IMR-90 (cell line): ENCODE data around the gene ABCB1. TPM values are rescaled to one million over a fixed set of nuclear protein-coding genes. Genes with fewer than 3 reads are reported as not detected.

Experiments
- ATAC-seq: fragments of 200-7000 bp; cut with Tn5 transposase; 2 replicates; pipeline ENCODE4 v1.9.1; 2020; ENCODE audit warnings: low read depth, mild to moderate bottlenecking, moderate library complexity
- BruUV-seq: library from RNA; stranded (reverse); fragments of 400-500 nt; replicated peaks from 2 replicates; lab custom pipeline; 2021; lab: Mats Ljungman, UMichigan
- CTCF ChIA-PET: fragments of 300-600 bp; formaldehyde crosslinking; extraction: SDS; loops from one replicate; lab custom pipeline; 2021; ENCODE audit warnings: antibody characterized with exemption; lab: Yijun Ruan, JAX
- POLR2A ChIA-PET: fragments of 300-600 bp; sonication (Branson Sonifier 250); formaldehyde crosslinking; loops from one replicate; lab custom pipeline; 2022; ENCODE audit warnings: antibody characterized with exemption; ENCODE audit not compliant: unreplicated experiment; lab: Charles Lee
- DNase-seq: peaks from one replicate; pipeline ENCODE4 v3.0.0; 2013
- H2AFZ ChIP-seq: replicated peaks from 2 replicates; pipeline ENCODE3; 2013; ENCODE audit warnings: low read length, mild to moderate bottlenecking; ENCODE audit not compliant: poor library complexity
- H2AK5ac ChIP-seq: 2 replicates; pipeline ENCODE4 v1.6.1; 2013; ENCODE audit warnings: low read depth, low read length, inconsistent platforms
- H2AK9ac ChIP-seq: replicated peaks from 2 replicates; pipeline ENCODE3; 2013; ENCODE audit warnings: mild to moderate bottlenecking, low read depth, low read length, moderate library complexity; ENCODE audit not compliant: poor library complexity
- H2BK120ac ChIP-seq: 2 replicates; pipeline ENCODE4 v1.6.1; 2013; ENCODE audit warnings: low read depth, low read length, inconsistent platforms
- H2BK15ac ChIP-seq: 3 replicates; pipeline ENCODE4 v1.6.1; 2013; ENCODE audit warnings: low read depth, low read length, inconsistent platforms
- H2BK20ac ChIP-seq: 2 replicates; pipeline ENCODE4 v1.6.1; 2013; ENCODE audit warnings: low read depth, mild to moderate bottlenecking, inconsistent platforms, low read length, moderate library complexity
- H2BK5ac ChIP-seq: 2 replicates; pipeline ENCODE4 v1.6.1; 2013; ENCODE audit warnings: mild to moderate bottlenecking, low read depth, low read length, inconsistent platforms; ENCODE audit not compliant: poor library complexity, severe bottlenecking
- H3K14ac ChIP-seq: replicated peaks from 2 replicates; pipeline ENCODE4 v1.6.1; 2013; ENCODE audit warnings: low read depth, low read length, inconsistent platforms
- H3K18ac ChIP-seq: 2 replicates; pipeline ENCODE4 v1.6.1; 2013; ENCODE audit warnings: low read depth, low read length, control low read depth
- H3K23ac ChIP-seq: 2 replicates; pipeline ENCODE4 v1.6.1; 2013; ENCODE audit warnings: low read depth, low read length, inconsistent platforms
- H3K27ac ChIP-seq: 2 replicates; pipeline ENCODE4 v1.5.1; 2013; ENCODE audit warnings: mild to moderate bottlenecking, control low read depth, low read length; ENCODE audit not compliant: insufficient read depth
- H3K27me3 ChIP-seq: 2 replicates; pipeline ENCODE4 v1.6.1; 2013; ENCODE audit warnings: low read length; ENCODE audit not compliant: control insufficient read depth, insufficient read depth
- H3K36me3 ChIP-seq: 2 replicates; pipeline ENCODE4 v1.6.1; 2013; ENCODE audit warnings: low read length, mixed read lengths; ENCODE audit not compliant: control insufficient read depth, insufficient read depth
- H3K4ac ChIP-seq: 2 replicates; pipeline ENCODE4 v1.6.1; 2013; ENCODE audit warnings: low read depth, low read length, inconsistent platforms
- H3K4me1 ChIP-seq: 2 replicates; pipeline ENCODE4 v1.6.1; 2013; ENCODE audit warnings: low read length, mixed read lengths; ENCODE audit not compliant: control insufficient read depth, insufficient read depth
- H3K4me2 ChIP-seq: 2 replicates; pipeline ENCODE4 v1.6.1; 2013; ENCODE audit warnings: low read depth, mild to moderate bottlenecking, control low read depth, low read length, moderate library complexity
- H3K4me3 ChIP-seq: 2 replicates; pipeline ENCODE4 v1.5.1; 2013; ENCODE audit warnings: low read depth, mild to moderate bottlenecking, control low read depth, low read length, moderate library complexity; ENCODE audit not compliant: insufficient read depth
- H3K56ac ChIP-seq: 2 replicates; pipeline ENCODE4 v1.6.1; 2013; ENCODE audit warnings: low read length, inconsistent platforms; ENCODE audit not compliant: insufficient read depth; ENCODE audit errors: extremely low read depth
- H3K79me1 ChIP-seq, 2 experiments: 2 replicates each; pipeline ENCODE4 v1.6.1; 2013; ENCODE audit warnings: low read length in 2 of 2, inconsistent platforms in 1 of 2, low read depth in 1 of 2
- H3K9ac ChIP-seq: 2 replicates; pipeline ENCODE4 v1.6.1; 2013; ENCODE audit warnings: low read depth, low read length, control low read depth
- H3K9me1 ChIP-seq: 2 replicates; pipeline ENCODE4 v1.6.1; 2013; ENCODE audit warnings: low read length, inconsistent platforms; ENCODE audit not compliant: insufficient read depth
- H3K9me3 ChIP-seq: 2 replicates; pipeline ENCODE4 v1.6.1; 2013; ENCODE audit warnings: low read length; ENCODE audit not compliant: control insufficient read depth, insufficient read depth
- H4K20me1 ChIP-seq: 2 replicates; pipeline ENCODE4 v1.6.1; 2013; ENCODE audit warnings: low read length, inconsistent platforms; ENCODE audit not compliant: insufficient read depth
- H4K5ac ChIP-seq: 2 replicates; pipeline ENCODE4 v1.6.1; 2013; ENCODE audit warnings: mild to moderate bottlenecking, low read depth, low read length, control low read depth
- H4K8ac ChIP-seq, 2 experiments: 2 replicates each; pipeline ENCODE4 v1.6.1; 2013; ENCODE audit warnings: low read depth in 2 of 2, low read length in 2 of 2, control low read depth in 1 of 2, inconsistent platforms in 1 of 2
- H4K91ac ChIP-seq: 2 replicates; pipeline ENCODE4 v1.6.1; 2013; ENCODE audit warnings: low read depth, low read length, inconsistent platforms; ENCODE audit not compliant: insufficient read depth
- CEBPB ChIP-seq: IDR thresholded peaks from 2 replicates; pipeline ENCODE4 v1.6.1; 2012; ENCODE audit warnings: low read depth, low read length, improper control_type of control experiment
- CTCF ChIP-seq: conservative IDR thresholded peaks from 2 replicates; pipeline ENCODE4 v1.5.1; 2012; ENCODE audit warnings: mild to moderate bottlenecking, low read depth, low read length, improper control_type of control experiment
- ELK1 ChIP-seq: fragments of 150-350 bp; IDR thresholded peaks from 2 replicates; pipeline ENCODE4 v1.6.1; 2016; ENCODE audit warnings: low read depth, mild to moderate bottlenecking, low read length, moderate library complexity, borderline replicate concordance
- MAFK ChIP-seq: IDR thresholded peaks from 2 replicates; pipeline ENCODE4 v1.6.1; 2012; ENCODE audit warnings: low read depth, low read length, improper control_type of control experiment
- MXI1 ChIP-seq: IDR thresholded peaks from 2 replicates; pipeline ENCODE4 v1.6.1; 2012; ENCODE audit warnings: low read depth, mild to moderate bottlenecking, low read length, moderate library complexity, borderline replicate concordance
- NFE2L2 ChIP-seq: fragments of 150-350 bp; IDR thresholded peaks from 2 replicates; pipeline ENCODE4 v1.6.1; 2016; ENCODE audit warnings: low read depth, mild to moderate bottlenecking, low read length
- POLR2A ChIP-seq: IDR thresholded peaks from 2 replicates; pipeline ENCODE4 v1.6.1; 2012; ENCODE audit warnings: mild to moderate bottlenecking, low read depth, low read length
- RAD21 ChIP-seq: IDR thresholded peaks from 2 replicates; pipeline ENCODE4 v1.6.1; 2012; ENCODE audit warnings: low read length, improper control_type of control experiment
- RCOR1 ChIP-seq: IDR thresholded peaks from 2 replicates; pipeline ENCODE4 v1.6.1; 2012; ENCODE audit warnings: mild to moderate bottlenecking, low read length, improper control_type of control experiment; ENCODE audit not compliant: insufficient replicate concordance
- RFX5 ChIP-seq: IDR thresholded peaks from 2 replicates; pipeline ENCODE4 v1.8.0; 2012; ENCODE audit warnings: low read depth, mild to moderate bottlenecking, low read length, moderate library complexity
- USF2 ChIP-seq: fragments of 150-350 bp; IDR thresholded peaks from 2 replicates; pipeline ENCODE4 v1.6.1; 2017; ENCODE audit warnings: mild to moderate bottlenecking, antibody characterized with exemption, low read length, low read depth
- WGBS, 2 experiments: methylation state at CpG; one replicate each; pipeline versions ENCODE4 v1.1.5 to v1.1.7; 2013; ENCODE audit warnings: missing lambda C conversion rate in 2 of 2; ENCODE audit not compliant: insufficient read length in 1 of 2; ENCODE audit errors: extremely low coverage in 2 of 2; 5-methylcytosine and 5-hydroxymethylcytosine counted together
- dilution Hi-C: fragments of 300-500 bp; cut with HindIII; formaldehyde crosslinking; loops from one replicate; pipeline ENCODE4 v1.14.3; 2018; ENCODE audit warnings: low sequenced_read_pairs; ENCODE audit not compliant: unreplicated experiment
- in situ Hi-C: fragments of 300-500 bp; cut with MboI; formaldehyde crosslinking; loops from 3 replicates; pipeline ENCODE4 v1.14.3; 2019; ENCODE audit warnings: low sequenced_read_pairs, inconsistent platforms, mixed read lengths
- intact Hi-C: fragments of 100-400 bp; cut with micrococcal nuclease; formaldehyde crosslinking; loops from 2 replicates; pipeline ENCODE4 v1.10.0; 2022
- polyA plus RNA-seq, 3 experiments: library from polyadenylated mRNA; depleted of rRNA; stranded (reverse); fragments of >200 nt; gene quantifications; 2 replicates each; pipeline ENCODE4 v1.2.3, GENCODE V29; 2012; ENCODE audit warnings: low replicate concordance in 1 of 3
- total RNA-seq: library from RNA; depleted of rRNA; stranded (reverse); fragments of >200 nt; gene quantifications from 2 replicates; pipeline ENCODE4 v1.2.3, GENCODE V29; 2012

Gene ABCB1
- total and polyA plus RNA-seq, 2 of the 4 experiments (the other 2 are of a cell fraction): 0.80 to 0.90 TPM

- Histone ChIP-seq H3K4me1 (no peaks in the 10 kb centered on the region), H3K18ac (no peak overlapping the region), H4K8ac (no peak overlapping the region), H4K5ac (no peak overlapping the region), H3K9me3 (no peaks in the 10 kb centered on the region), H3K27ac (no peak overlapping the region), H3K27me3 (no peaks in the 10 kb centered on the region), H3K56ac (no peak overlapping the region), H2AK5ac (no peak overlapping the region), H2AFZ (no peak overlapping the region), H4K20me1 (no peaks in the 10 kb centered on the region), H3K4me2 (no peak overlapping the region), H2AK9ac (no peak overlapping the region), H4K91ac (no peak overlapping the region), H2BK15ac (no peak overlapping the region), H2BK120ac (no peak overlapping the region), H3K4me3 (no peak overlapping the region), H3K23ac (no peak overlapping the region), H3K9ac (no peak overlapping the region), H2BK20ac (no peak overlapping the region), H3K9me1 (no peaks in the 10 kb centered on the region), H3K79me1 (no peaks in the 10 kb centered on the region), H3K36me3 (no peaks in the 10 kb centered on the region), H3K4ac (no peak overlapping the region), H3K14ac (no peak overlapping the region), H2BK5ac (no peak overlapping the region)
- in situ Hi-C loops: no loop called here
- BruUV-seq: no TSS peak
- DNase-seq: no peak
- ATAC-seq: no peak
- TF ChIP-seq NFE2L2 (no peak), CEBPB (no peak), POLR2A (no peak), MAFK (no peak), RAD21 (no peak), MXI1 (no peak), USF2 (no peak), ELK1 (no peak), RFX5 (no peak), CTCF (no peak), RCOR1 (no peak)
- intact Hi-C loops: no loop called here
- CTCF ChIA-PET: no interaction called here
- POLR2A ChIA-PET: no interaction called here
- dilution Hi-C loops: no loop called here
- no CpG with 5 or more reads among the region's 1 CpG for WGBS, 2 experiments
These were observed 47.6 kb upstream of the ABCB1 start for GRCh38 chr7:87648316-87648715.
